ENCODE results near the gene PAK1.

The PAK1 gene

GRCh38 chr11:77449060-77449521 is 24.8 kb downstream of the PAK1 start:
- DNase-seq (ENCODE audit: low read depth, low spot score): no peak
- TF ChIP-seq CTCF (IDR thresholded peaks at IDR 0.05; ENCODE audit: insufficient read depth, low read length, missing control alignments): no peak
- H3K4me3 ChIP-seq (ENCODE audit: low read depth, low read length): no peak overlapping the region
- POLR2A ChIA-PET: no interaction called here
- CTCF ChIA-PET: no interaction called here

- DNase-seq (ENCODE audit: low read depth, low spot score): no peak
- POLR2A ChIA-PET: no interaction called here
- CTCF ChIA-PET: no interaction called here
- no peak overlapping the region for H3K4me3 ChIP-seq (ENCODE audit: low read depth, low read length)
- TF ChIP-seq CTCF (IDR thresholded peaks at IDR 0.05; ENCODE audit: insufficient read depth, low read length, missing control alignments): no peak
These were observed 25.6 kb downstream of the PAK1 start for GRCh38 chr11:77448269-77448668.

GRCh38 chr11:77446911-77447629 is 26.8 kb downstream of the PAK1 start:
- ChIA-PET POLR2A (no interaction called here), CTCF (interaction anchor here (0.6 to 1.5 kb wide), 4 partner anchors 9 to 252 kb away, joined by 3 to 5 read pairs (median 4); no protein-coding TSS in a partner anchor)
- DNase-seq (ENCODE audit: low read depth, low spot score): no peak
- no peak overlapping the region for H3K4me3 ChIP-seq (ENCODE audit: low read depth, low read length)
- no peak for TF ChIP-seq CTCF (IDR thresholded peaks at IDR 0.05; ENCODE audit: insufficient read depth, low read length, missing control alignments)

GRCh38 chr11:77444261-77444660 is 29.6 kb downstream of the PAK1 start:
- CTCF ChIA-PET: interaction anchor here (1.0 kb wide), 1 partner anchor 33 kb away, joined by 4 read pairs; no protein-coding TSS in a partner anchor
- TF ChIP-seq CTCF (IDR thresholded peaks at IDR 0.05; ENCODE audit: insufficient read depth, low read length, missing control alignments): no peak
- POLR2A ChIA-PET: no interaction called here
- DNase-seq (ENCODE audit: low read depth, low spot score): no peak
- H3K4me3 ChIP-seq (ENCODE audit: low read depth, low read length): no peak overlapping the region

GRCh38 chr11:77442394-77443053 is 31.4 kb downstream of the PAK1 start:
- ChIA-PET CTCF (no interaction called here), POLR2A (no interaction called here)
- no peak overlapping the region for H3K4me3 ChIP-seq (ENCODE audit: low read depth, low read length)
- no peak for TF ChIP-seq CTCF (IDR thresholded peaks at IDR 0.05; ENCODE audit: insufficient read depth, low read length, missing control alignments)
- DNase-seq (ENCODE audit: low read depth, low spot score): no peak

GRCh38 chr11:77441426-77441825 is 32.5 kb downstream of the PAK1 start:
- no peak overlapping the region for H3K4me3 ChIP-seq (ENCODE audit: low read depth, low read length)
- TF ChIP-seq CTCF (IDR thresholded peaks at IDR 0.05; ENCODE audit: insufficient read depth, low read length, missing control alignments): no peak
- CTCF ChIA-PET: interaction anchor here (0.8 kb wide), 1 partner anchor 30 kb away, joined by 4 read pairs; no protein-coding TSS in a partner anchor
- DNase-seq (ENCODE audit: low read depth, low spot score): no peak
- POLR2A ChIA-PET: no interaction called here

All from AG04449 (cell line).